Sigmoid colon (tissue), 3 donors: ENCODE measurements around the gene PRMT3.
"Not testable (repeated sequence)": the region's sequence is repeated elsewhere in the genome, so short reads cannot be mapped to it uniquely, and the experiment has no call there.

Source experiments
- POLR2A ChIP-seq, 2 donors: fragments of 450-650 bp; IDR thresholded peaks; one replicate each; pipeline ENCODE4 v1.6.1; 2016; ENCODE audit warnings: antibody characterized with exemption in 2 of 2, mild to moderate bottlenecking in 2 of 2, moderate library complexity in 2 of 2
- TF ChIP-seq, protein P1 (sequence below), 4 experiments: fragments of 450-650 bp in 3 of 4; fragments of 200-600 bp in 1 of 4; IDR thresholded peaks; one replicate each; pipeline ENCODE4 v1.5.1; 2016 to 2019; ENCODE audit warnings: antibody characterized with exemption in 4 of 4, mild to moderate bottlenecking in 3 of 4, moderate library complexity in 2 of 4

GRCh38 chr11:20556396-20556795, 168.9 kb downstream of the PRMT3 start:
- TF ChIP-seq POLR2A (IDR thresholded peaks at IDR 0.05): not testable (repeated sequence)
- TF ChIP-seq, protein P1, sequence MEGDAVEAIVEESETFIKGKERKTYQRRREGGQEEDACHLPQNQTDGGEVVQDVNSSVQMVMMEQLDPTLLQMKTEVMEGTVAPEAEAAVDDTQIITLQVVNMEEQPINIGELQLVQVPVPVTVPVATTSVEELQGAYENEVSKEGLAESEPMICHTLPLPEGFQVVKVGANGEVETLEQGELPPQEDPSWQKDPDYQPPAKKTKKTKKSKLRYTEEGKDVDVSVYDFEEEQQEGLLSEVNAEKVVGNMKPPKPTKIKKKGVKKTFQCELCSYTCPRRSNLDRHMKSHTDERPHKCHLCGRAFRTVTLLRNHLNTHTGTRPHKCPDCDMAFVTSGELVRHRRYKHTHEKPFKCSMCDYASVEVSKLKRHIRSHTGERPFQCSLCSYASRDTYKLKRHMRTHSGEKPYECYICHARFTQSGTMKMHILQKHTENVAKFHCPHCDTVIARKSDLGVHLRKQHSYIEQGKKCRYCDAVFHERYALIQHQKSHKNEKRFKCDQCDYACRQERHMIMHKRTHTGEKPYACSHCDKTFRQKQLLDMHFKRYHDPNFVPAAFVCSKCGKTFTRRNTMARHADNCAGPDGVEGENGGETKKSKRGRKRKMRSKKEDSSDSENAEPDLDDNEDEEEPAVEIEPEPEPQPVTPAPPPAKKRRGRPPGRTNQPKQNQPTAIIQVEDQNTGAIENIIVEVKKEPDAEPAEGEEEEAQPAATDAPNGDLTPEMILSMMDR (IDR thresholded peaks at IDR 0.05): not testable (repeated sequence)
